ENCODE data around the gene TXNDC12. TPM values are rescaled to one million over a fixed set of nuclear protein-coding genes. Genes with fewer than 3 reads are reported as not detected.

Gene TXNDC12
- total and polyA plus RNA-seq, 5 donors = 18.4 to 40.5 (median 27.5) TPM

Other genes starting within 250 kb of the TXNDC12 start
- gene NRDC, start 176.5 kb downstream of the TXNDC12 start, total RNA-seq = 100 to 1,000 TPM; 115 to 153 (median 140) TPM
- gene NRDC, start 176.5 kb downstream of the TXNDC12 start, polyA plus RNA-seq = 90.3 TPM
- gene RAB3B, start 64.5 kb downstream of the TXNDC12 start, total RNA-seq = under 1 TPM in 1 of 4 donors, not detected in 3; 0.06 TPM
- gene RAB3B, start 64.5 kb downstream of the TXNDC12 start, polyA plus RNA-seq = 0.02 TPM
- 1 to 10 TPM; 3.5 to 5.4 (median 3.9) TPM for gene KTI12, start 21.4 kb downstream of the TXNDC12 start, total RNA-seq
- gene KTI12, start 21.4 kb downstream of the TXNDC12 start, polyA plus RNA-seq = 4.4 TPM
- gene BTF3L4, start 1.1 kb upstream of the TXNDC12 start, total RNA-seq = 10 to 100 TPM; 28.5 to 35.8 (median 34.3) TPM
- 31.2 TPM for gene BTF3L4, start 1.1 kb upstream of the TXNDC12 start, polyA plus RNA-seq
- gene ZFYVE9, start 86.9 kb upstream of the TXNDC12 start, total RNA-seq = 10 to 100 TPM; 18.8 to 21.3 (median 20.1) TPM
- gene ZFYVE9, start 86.9 kb upstream of the TXNDC12 start, polyA plus RNA-seq = 6.2 TPM